GM23338 (cell line): ENCODE results near the gene GPR149. TPM values are rescaled to one million over a fixed set of nuclear protein-coding genes. Genes with fewer than 3 reads are reported as not detected.

Experiments used
- ATAC-seq: fragments of 200-7000 bp; cut with Tn5 transposase; 3 replicates; pipeline ENCODE4 v1.9.1; 2020
- DNase-seq: peaks from one replicate; pipeline ENCODE4 v3.0.0-alpha.2; 2015; ENCODE audit warnings: low spot score
- H2AFZ ChIP-seq: fragments of 200-600 bp; sonication (generic); 2 replicates; pipeline ENCODE4 v1.8.0; 2016; ENCODE audit warnings: antibody characterized with exemption, mild to moderate bottlenecking, moderate library complexity
- H3F3A ChIP-seq: fragments of 200-600 bp; sonication (generic); replicated peaks from 2 replicates; pipeline ENCODE4 v1.8.0; 2017; ENCODE audit warnings: antibody characterized with exemption, mixed run types, low read depth
- H3K27ac ChIP-seq: fragments of 200-600 bp; sonication (generic); 2 replicates; pipeline ENCODE4 v1.6.1; 2016; ENCODE audit warnings: low read depth
- H3K27me3 ChIP-seq: fragments of 200-600 bp; sonication (generic); 2 replicates; pipeline ENCODE4 v1.8.0; 2016; ENCODE audit warnings: mild to moderate bottlenecking, mixed run types, moderate library complexity; ENCODE audit not compliant: insufficient read depth
- H3K36me3 ChIP-seq: fragments of 200-600 bp; sonication (generic); 2 replicates; pipeline ENCODE4 v1.8.0; 2016; ENCODE audit warnings: mild to moderate bottlenecking; ENCODE audit not compliant: insufficient read depth
- H3K4me1 ChIP-seq: fragments of 200-600 bp; sonication (generic); 2 replicates; pipeline ENCODE4 v1.8.0; 2016; ENCODE audit warnings: mild to moderate bottlenecking, moderate library complexity; ENCODE audit not compliant: insufficient read depth
- H3K4me2 ChIP-seq: fragments of 200-600 bp; sonication (generic); 2 replicates; pipeline ENCODE4 v1.7.1; 2017; ENCODE audit warnings: mixed run types
- H3K4me3 ChIP-seq: fragments of 200-600 bp; sonication (generic); 2 replicates; pipeline ENCODE4 v1.6.1; 2016; ENCODE audit warnings: mixed run types
- H3K79me2 ChIP-seq: fragments of 200-600 bp; sonication (generic); replicated peaks from 2 replicates; pipeline ENCODE4 v1.8.0; 2017; ENCODE audit warnings: mild to moderate bottlenecking; ENCODE audit not compliant: insufficient read depth
- H3K9me2 ChIP-seq: fragments of 200-600 bp; sonication (generic); 2 replicates; pipeline ENCODE4 v1.8.0; 2017; ENCODE audit not compliant: insufficient read depth
- H4K20me1 ChIP-seq: fragments of 200-600 bp; sonication (generic); replicated peaks from 2 replicates; pipeline ENCODE4 v1.8.0; 2017; ENCODE audit warnings: mild to moderate bottlenecking; ENCODE audit not compliant: insufficient read depth
- H3K27ac Mint-ChIP-seq: 2 replicates; pipeline ENCODE4 v1.8.0; 2020; ENCODE audit warnings: inconsistent platforms, mild to moderate bottlenecking, moderate library complexity, mixed read lengths
- H3K27me3 Mint-ChIP-seq: 3 replicates; pipeline ENCODE4 v1.8.0; 2022; ENCODE audit warnings: low read depth, mild to moderate bottlenecking, moderate library complexity, mixed read lengths, inconsistent platforms; ENCODE audit not compliant: insufficient read depth, poor library complexity
- H3K36me3 Mint-ChIP-seq: 3 replicates; pipeline ENCODE4 v1.8.0; 2021; ENCODE audit warnings: low read depth, mild to moderate bottlenecking, inconsistent platforms, moderate library complexity, mixed read lengths
- H3K4me1 Mint-ChIP-seq: 3 replicates; pipeline ENCODE4 v1.8.0; 2020; ENCODE audit warnings: mild to moderate bottlenecking, inconsistent platforms, mixed read lengths
- H3K4me3 Mint-ChIP-seq: 3 replicates; pipeline ENCODE4 v1.8.0; 2021; ENCODE audit warnings: moderate library complexity, mild to moderate bottlenecking, inconsistent platforms, mixed read lengths
- H3K9me3 Mint-ChIP-seq: 3 replicates; pipeline ENCODE4 v1.8.0; 2020; ENCODE audit warnings: moderate library complexity, mild to moderate bottlenecking, inconsistent platforms, mixed read lengths
- CREB1 ChIP-seq: fragments of 250-450 bp; sonication (Bioruptor Pico); IDR thresholded peaks from 2 replicates; pipeline ENCODE4 v1.5.0; 2020; ENCODE audit warnings: low read depth, mild to moderate bottlenecking, moderate library complexity
- ETS1 ChIP-seq: IDR thresholded peaks from 2 replicates; pipeline ENCODE4 v1.6.1; 2016; ENCODE audit warnings: antibody characterized with exemption
- EZH2phosphoT487 ChIP-seq: fragments of 200-600 bp; sonication (generic); IDR thresholded peaks from one replicate; pipeline ENCODE4 v1.8.1; 2018; ENCODE audit warnings: antibody characterized with exemption; ENCODE audit not compliant: unreplicated experiment
- NANOG ChIP-seq: IDR thresholded peaks from 2 replicates; pipeline ENCODE4 v1.6.1; 2016; ENCODE audit warnings: antibody characterized with exemption, borderline replicate concordance
- REST ChIP-seq: IDR thresholded peaks from one replicate; pipeline ENCODE4 v1.6.1; 2018; ENCODE audit warnings: antibody characterized with exemption; ENCODE audit not compliant: unreplicated experiment
- ZNF462 ChIP-seq: fragments of 250-450 bp; sonication (Bioruptor Pico); IDR thresholded peaks from 2 replicates; pipeline ENCODE4 v1.5.0; 2020; ENCODE audit warnings: mild to moderate bottlenecking, moderate library complexity
- polyA plus RNA-seq: library from polyadenylated mRNA; unstranded; fragments of >200 nt; fragmentation: Nextera tagmentation; extraction: Ambion mirVana; gene quantifications from 2 replicates; pipeline ENCODE4 v1.2.1, GENCODE V29; 2016
- total RNA-seq: library from RNA; depleted of rRNA; stranded (reverse); fragments of >200 nt; shearing (Covaris generic); gene quantifications from 2 replicates; pipeline ENCODE4 v1.2.3, GENCODE V29; 2014

The GPR149 gene
- total and polyA plus RNA-seq, 2 experiments from 2014 or later: 0.11 to 0.21 TPM

GRCh38 chr3:154473769-154474168 lies 43.8 kb upstream of the GPR149 start:
- no peaks in the 10 kb centered on the region for H3K9me2 ChIP-seq
- no peak overlapping the region for H2AFZ ChIP-seq
- no peak overlapping the region for H3K27ac ChIP-seq
- Mint-ChIP-seq H3K9me3 (peaks cover 12% of the 10 kb centered on the region), H3K4me3 (no peak overlapping the region), H3K27ac (no peak overlapping the region), H3K27me3 (no peaks in the 10 kb centered on the region), H3K4me1 (peaks cover 5% of the 10 kb centered on the region), H3K36me3 (peaks cover 3% of the 10 kb centered on the region; the same call in 1 of the 3 replicates)
- H3F3A ChIP-seq: no peaks in the 10 kb centered on the region
- no peak overlapping the region for H3K4me3 ChIP-seq
- H3K4me1 ChIP-seq: no peaks in the 10 kb centered on the region
- H3K79me2 ChIP-seq: no peaks in the 10 kb centered on the region
- TF ChIP-seq EZH2phosphoT487: no peak
- no peaks in the 10 kb centered on the region for H4K20me1 ChIP-seq
- DNase-seq (no peak), ATAC-seq (no peak)
- H3K27me3 ChIP-seq: no peaks in the 10 kb centered on the region
- H3K4me2 ChIP-seq: no peak overlapping the region
- no peaks in the 10 kb centered on the region for H3K36me3 ChIP-seq

- H2AFZ ChIP-seq: no peak overlapping the region
- no peaks in the 10 kb centered on the region for H3K79me2 ChIP-seq
- Mint-ChIP-seq H3K9me3 (peaks cover 12% of the 10 kb centered on the region), H3K36me3 (peaks cover 3% of the 10 kb centered on the region; the same call in 1 of the 3 replicates), H3K4me1 (peaks cover 5% of the 10 kb centered on the region), H3K27ac (no peak overlapping the region), H3K27me3 (no peaks in the 10 kb centered on the region), H3K4me3 (no peak overlapping the region)
- no peaks in the 10 kb centered on the region for H3K27me3 ChIP-seq
- no peaks in the 10 kb centered on the region for H3K9me2 ChIP-seq
- H3K4me3 ChIP-seq: no peak overlapping the region
- H3K4me2 ChIP-seq: no peak overlapping the region
- H3K4me1 ChIP-seq: no peaks in the 10 kb centered on the region
- no peak for TF ChIP-seq ZNF462 (CRISPR knock-in tag)
- no peak for TF ChIP-seq CREB1 (CRISPR knock-in tag)
- TF ChIP-seq EZH2phosphoT487: no peak
- TF ChIP-seq REST: no peak
- no peak for TF ChIP-seq NANOG
- TF ChIP-seq ETS1: no peak
- no peak for DNase-seq
- no peaks in the 10 kb centered on the region for H4K20me1 ChIP-seq
- no peaks in the 10 kb centered on the region for H3F3A ChIP-seq
- no peaks in the 10 kb centered on the region for H3K36me3 ChIP-seq
- no peak for ATAC-seq
- no peak overlapping the region for H3K27ac ChIP-seq
Observed at GRCh38 chr3:154469585-154469984, 39.6 kb upstream of the GPR149 start.
